HEK293 (cell line): Measurements from ENCODE around the gene PHPT1.

Experiments
- GLI2 ChIP-seq: fragments of 450-650 bp; formaldehyde crosslinking; IDR thresholded peaks from 2 replicates; pipeline ENCODE4; 2017; ENCODE audit warnings: missing biosample characterization, missing genetic modification characterization, low read depth, borderline replicate concordance
- GLIS2 ChIP-seq: fragments of 450-650 bp; formaldehyde crosslinking; IDR thresholded peaks from 2 replicates; pipeline ENCODE4 v1.5.1; 2016; ENCODE audit warnings: missing biosample characterization, missing genetic modification characterization
- HOXA7 ChIP-seq: sonication (generic); formaldehyde crosslinking; IDR thresholded peaks from 2 replicates; pipeline ENCODE4 v1.8.1; 2022; ENCODE audit warnings: missing genetic modification reagents, borderline replicate concordance
- IKZF3 ChIP-seq: fragments of 450-650 bp; IDR thresholded peaks from 2 replicates; pipeline ENCODE4 v1.5.0; 2018; ENCODE audit warnings: missing biosample characterization, mild to moderate bottlenecking, missing genetic modification characterization, moderate library complexity
- TCF7L2 ChIP-seq: IDR thresholded peaks from 2 replicates; pipeline ENCODE4 v1.6.1; 2011; ENCODE audit warnings: low read depth, mild to moderate bottlenecking, inconsistent platforms, low read length, moderate library complexity, borderline replicate concordance
- ZBTB8A ChIP-seq: fragments of 450-650 bp; formaldehyde crosslinking; IDR thresholded peaks from 2 replicates; pipeline ENCODE4 v1.5.1; 2016; ENCODE audit warnings: missing biosample characterization, missing genetic modification characterization
- ZFP69B ChIP-seq: fragments of 450-650 bp; formaldehyde crosslinking; IDR thresholded peaks from 2 replicates; pipeline ENCODE4 v1.5.1; 2016; ENCODE audit warnings: missing biosample characterization, missing genetic modification characterization
- ZNF24 ChIP-seq: fragments of 450-650 bp; formaldehyde crosslinking; IDR thresholded peaks from 2 replicates; pipeline ENCODE4 v1.5.1; 2016; ENCODE audit warnings: missing biosample characterization, missing genetic modification characterization
- ZNF433 ChIP-seq: fragments of 450-650 bp; formaldehyde crosslinking; IDR thresholded peaks from 2 replicates; pipeline ENCODE4 v1.5.1; 2016; ENCODE audit warnings: missing biosample characterization, missing genetic modification characterization, low read depth
- ZNF561 ChIP-seq: fragments of 450-650 bp; IDR thresholded peaks from 2 replicates; pipeline ENCODE4 v1.5.1; 2018; ENCODE audit warnings: missing biosample characterization, missing genetic modification characterization, borderline replicate concordance
- TF ChIP-seq, protein P1 (sequence below): fragments of 450-650 bp; formaldehyde crosslinking; IDR thresholded peaks from 2 replicates; pipeline ENCODE4 v1.5.1; 2016; ENCODE audit warnings: missing biosample characterization, missing genetic modification characterization
- TF ChIP-seq, protein P2 (sequence below): fragments of 450-650 bp; formaldehyde crosslinking; IDR thresholded peaks from 2 replicates; pipeline ENCODE4 v1.5.1; 2016; ENCODE audit warnings: missing biosample characterization, missing genetic modification characterization
- TF ChIP-seq, protein P3 (sequence below): fragments of 450-650 bp; formaldehyde crosslinking; IDR thresholded peaks from 2 replicates; pipeline ENCODE4 v1.5.1; 2016; ENCODE audit warnings: missing biosample characterization, missing genetic modification characterization
- TF ChIP-seq, protein P4 (sequence below): fragments of 450-650 bp; formaldehyde crosslinking; IDR thresholded peaks from 2 replicates; pipeline ENCODE4 v1.5.1; 2016; ENCODE audit warnings: missing biosample characterization, missing genetic modification characterization
- TF ChIP-seq, protein P5 (sequence below): fragments of 450-650 bp; formaldehyde crosslinking; IDR thresholded peaks from 2 replicates; pipeline ENCODE4 v1.5.1; 2016; ENCODE audit warnings: missing biosample characterization, missing genetic modification characterization, borderline replicate concordance
- TF ChIP-seq, protein P6 (sequence below): fragments of 450-650 bp; formaldehyde crosslinking; IDR thresholded peaks from 2 replicates; pipeline ENCODE4 v1.5.1; 2016; ENCODE audit warnings: missing biosample characterization, missing genetic modification characterization
- TF ChIP-seq, protein P7 (sequence below): fragments of 450-650 bp; formaldehyde crosslinking; IDR thresholded peaks from 2 replicates; pipeline ENCODE4 v1.5.1; 2016; ENCODE audit warnings: missing biosample characterization, missing genetic modification characterization, low read depth
- TF ChIP-seq, protein P8 (sequence below): fragments of 450-650 bp; formaldehyde crosslinking; IDR thresholded peaks from 2 replicates; pipeline ENCODE4 v1.5.1; 2016; ENCODE audit warnings: missing biosample characterization, missing genetic modification characterization
- TF ChIP-seq, protein P9 (sequence below): fragments of 450-650 bp; formaldehyde crosslinking; optimal IDR thresholded peaks from 2 replicates; pipeline ENCODE3; 2016; ENCODE audit warnings: missing biosample characterization, mild to moderate bottlenecking, missing genetic modification characterization

PHPT1 gene

DNA sequence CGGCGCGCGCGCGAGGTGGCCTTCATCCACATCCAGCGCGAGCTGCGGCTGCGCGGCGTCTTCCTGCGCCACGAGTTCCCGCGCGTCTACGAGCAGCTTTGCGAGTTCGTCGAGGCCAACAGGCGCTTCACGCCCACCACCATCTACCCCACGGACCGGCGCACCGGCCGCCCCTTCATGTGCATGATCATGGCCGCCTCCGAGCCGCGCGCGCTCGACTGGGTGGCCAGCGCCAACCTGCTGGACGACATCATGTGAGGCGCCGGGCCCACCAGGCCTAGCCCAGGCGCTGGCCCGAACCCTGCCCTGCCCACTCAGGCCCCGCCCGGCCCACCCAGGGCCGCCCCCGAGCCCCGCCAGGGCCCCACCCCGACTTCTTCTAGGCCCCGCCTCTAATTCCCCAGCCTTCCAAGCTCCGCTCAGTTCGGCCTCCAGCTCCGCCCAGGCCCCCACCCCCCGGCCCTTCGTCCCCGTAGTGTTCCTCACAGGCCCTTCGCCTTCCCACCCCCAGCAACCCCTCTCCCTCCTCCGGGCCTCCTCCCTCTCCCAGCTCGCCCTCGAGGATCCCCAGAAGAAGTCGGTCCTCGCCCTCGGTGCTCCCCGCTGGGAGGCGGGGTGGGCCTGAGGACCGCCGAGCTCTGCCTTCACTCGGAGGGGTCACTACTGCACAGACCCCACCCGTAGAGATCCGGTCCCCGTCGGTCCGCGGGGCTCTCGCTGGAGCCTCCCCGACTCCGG is 2.0 kb upstream of the PHPT1 start (continued):
- TF ChIP-seq, protein P1, sequence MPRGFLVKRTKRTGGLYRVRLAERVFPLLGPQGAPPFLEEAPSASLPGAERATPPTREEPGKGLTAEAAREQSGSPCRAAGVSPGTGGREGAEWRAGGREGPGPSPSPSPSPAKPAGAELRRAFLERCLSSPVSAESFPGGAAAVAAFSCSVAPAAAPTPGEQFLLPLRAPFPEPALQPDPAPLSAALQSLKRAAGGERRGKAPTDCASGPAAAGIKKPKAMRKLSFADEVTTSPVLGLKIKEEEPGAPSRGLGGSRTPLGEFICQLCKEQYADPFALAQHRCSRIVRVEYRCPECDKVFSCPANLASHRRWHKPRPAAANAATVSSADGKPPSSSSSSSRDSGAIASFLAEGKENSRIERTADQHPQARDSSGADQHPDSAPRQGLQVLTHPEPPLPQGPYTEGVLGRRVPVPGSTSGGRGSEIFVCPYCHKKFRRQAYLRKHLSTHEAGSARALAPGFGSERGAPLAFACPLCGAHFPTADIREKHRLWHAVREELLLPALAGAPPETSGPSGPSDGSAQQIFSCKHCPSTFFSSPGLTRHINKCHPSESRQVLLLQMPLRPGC (tag by site-specific recombination) = no peak
- TF ChIP-seq HOXA7 (CRISPR knock-in tag) (no peak), IKZF3 (no peak), GLI2 (tag by site-specific recombination) (no peak), ZNF561 (no peak), ZFP69B (peak; percentile 24; the same call in 1 of the 2 replicates), ZNF433 (tag by site-specific recombination) (no peak), ZBTB8A (tag by site-specific recombination) (no peak), ZNF24 (no peak), GLIS2 (tag by site-specific recombination) (no peak), TCF7L2 (no peak)
- TF ChIP-seq, protein P2, sequence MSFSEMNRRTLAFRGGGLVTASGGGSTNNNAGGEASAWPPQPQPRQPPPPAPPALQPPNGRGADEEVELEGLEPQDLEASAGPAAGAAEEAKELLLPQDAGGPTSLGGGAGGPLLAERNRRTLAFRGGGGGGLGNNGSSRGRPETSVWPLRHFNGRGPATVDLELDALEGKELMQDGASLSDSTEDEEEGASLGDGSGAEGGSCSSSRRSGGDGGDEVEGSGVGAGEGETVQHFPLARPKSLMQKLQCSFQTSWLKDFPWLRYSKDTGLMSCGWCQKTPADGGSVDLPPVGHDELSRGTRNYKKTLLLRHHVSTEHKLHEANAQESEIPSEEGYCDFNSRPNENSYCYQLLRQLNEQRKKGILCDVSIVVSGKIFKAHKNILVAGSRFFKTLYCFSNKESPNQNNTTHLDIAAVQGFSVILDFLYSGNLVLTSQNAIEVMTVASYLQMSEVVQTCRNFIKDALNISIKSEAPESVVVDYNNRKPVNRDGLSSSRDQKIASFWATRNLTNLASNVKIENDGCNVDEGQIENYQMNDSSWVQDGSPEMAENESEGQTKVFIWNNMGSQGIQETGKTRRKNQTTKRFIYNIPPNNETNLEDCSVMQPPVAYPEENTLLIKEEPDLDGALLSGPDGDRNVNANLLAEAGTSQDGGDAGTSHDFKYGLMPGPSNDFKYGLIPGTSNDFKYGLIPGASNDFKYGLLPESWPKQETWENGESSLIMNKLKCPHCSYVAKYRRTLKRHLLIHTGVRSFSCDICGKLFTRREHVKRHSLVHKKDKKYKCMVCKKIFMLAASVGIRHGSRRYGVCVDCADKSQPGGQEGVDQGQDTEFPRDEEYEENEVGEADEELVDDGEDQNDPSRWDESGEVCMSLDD (tag by site-specific recombination) = no peak
- TF ChIP-seq, protein P3, sequence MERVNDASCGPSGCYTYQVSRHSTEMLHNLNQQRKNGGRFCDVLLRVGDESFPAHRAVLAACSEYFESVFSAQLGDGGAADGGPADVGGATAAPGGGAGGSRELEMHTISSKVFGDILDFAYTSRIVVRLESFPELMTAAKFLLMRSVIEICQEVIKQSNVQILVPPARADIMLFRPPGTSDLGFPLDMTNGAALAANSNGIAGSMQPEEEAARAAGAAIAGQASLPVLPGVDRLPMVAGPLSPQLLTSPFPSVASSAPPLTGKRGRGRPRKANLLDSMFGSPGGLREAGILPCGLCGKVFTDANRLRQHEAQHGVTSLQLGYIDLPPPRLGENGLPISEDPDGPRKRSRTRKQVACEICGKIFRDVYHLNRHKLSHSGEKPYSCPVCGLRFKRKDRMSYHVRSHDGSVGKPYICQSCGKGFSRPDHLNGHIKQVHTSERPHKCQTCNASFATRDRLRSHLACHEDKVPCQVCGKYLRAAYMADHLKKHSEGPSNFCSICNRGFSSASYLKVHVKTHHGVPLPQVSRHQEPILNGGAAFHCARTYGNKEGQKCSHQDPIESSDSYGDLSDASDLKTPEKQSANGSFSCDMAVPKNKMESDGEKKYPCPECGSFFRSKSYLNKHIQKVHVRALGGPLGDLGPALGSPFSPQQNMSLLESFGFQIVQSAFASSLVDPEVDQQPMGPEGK (tag by site-specific recombination) = no peak
- TF ChIP-seq, protein P4, sequence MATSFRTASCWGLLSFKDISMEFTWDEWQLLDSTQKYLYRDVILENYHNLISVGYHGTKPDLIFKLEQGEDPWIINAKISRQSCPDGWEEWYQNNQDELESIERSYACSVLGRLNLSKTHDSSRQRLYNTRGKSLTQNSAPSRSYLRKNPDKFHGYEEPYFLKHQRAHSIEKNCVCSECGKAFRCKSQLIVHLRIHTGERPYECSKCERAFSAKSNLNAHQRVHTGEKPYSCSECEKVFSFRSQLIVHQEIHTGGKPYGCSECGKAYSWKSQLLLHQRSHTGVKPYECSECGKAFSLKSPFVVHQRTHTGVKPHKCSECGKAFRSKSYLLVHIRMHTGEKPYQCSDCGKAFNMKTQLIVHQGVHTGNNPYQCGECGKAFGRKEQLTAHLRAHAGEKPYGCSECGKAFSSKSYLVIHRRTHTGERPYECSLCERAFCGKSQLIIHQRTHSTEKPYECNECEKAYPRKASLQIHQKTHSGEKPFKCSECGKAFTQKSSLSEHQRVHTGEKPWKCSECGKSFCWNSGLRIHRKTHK (tag by site-specific recombination) = no peak
- TF ChIP-seq, protein P5, sequence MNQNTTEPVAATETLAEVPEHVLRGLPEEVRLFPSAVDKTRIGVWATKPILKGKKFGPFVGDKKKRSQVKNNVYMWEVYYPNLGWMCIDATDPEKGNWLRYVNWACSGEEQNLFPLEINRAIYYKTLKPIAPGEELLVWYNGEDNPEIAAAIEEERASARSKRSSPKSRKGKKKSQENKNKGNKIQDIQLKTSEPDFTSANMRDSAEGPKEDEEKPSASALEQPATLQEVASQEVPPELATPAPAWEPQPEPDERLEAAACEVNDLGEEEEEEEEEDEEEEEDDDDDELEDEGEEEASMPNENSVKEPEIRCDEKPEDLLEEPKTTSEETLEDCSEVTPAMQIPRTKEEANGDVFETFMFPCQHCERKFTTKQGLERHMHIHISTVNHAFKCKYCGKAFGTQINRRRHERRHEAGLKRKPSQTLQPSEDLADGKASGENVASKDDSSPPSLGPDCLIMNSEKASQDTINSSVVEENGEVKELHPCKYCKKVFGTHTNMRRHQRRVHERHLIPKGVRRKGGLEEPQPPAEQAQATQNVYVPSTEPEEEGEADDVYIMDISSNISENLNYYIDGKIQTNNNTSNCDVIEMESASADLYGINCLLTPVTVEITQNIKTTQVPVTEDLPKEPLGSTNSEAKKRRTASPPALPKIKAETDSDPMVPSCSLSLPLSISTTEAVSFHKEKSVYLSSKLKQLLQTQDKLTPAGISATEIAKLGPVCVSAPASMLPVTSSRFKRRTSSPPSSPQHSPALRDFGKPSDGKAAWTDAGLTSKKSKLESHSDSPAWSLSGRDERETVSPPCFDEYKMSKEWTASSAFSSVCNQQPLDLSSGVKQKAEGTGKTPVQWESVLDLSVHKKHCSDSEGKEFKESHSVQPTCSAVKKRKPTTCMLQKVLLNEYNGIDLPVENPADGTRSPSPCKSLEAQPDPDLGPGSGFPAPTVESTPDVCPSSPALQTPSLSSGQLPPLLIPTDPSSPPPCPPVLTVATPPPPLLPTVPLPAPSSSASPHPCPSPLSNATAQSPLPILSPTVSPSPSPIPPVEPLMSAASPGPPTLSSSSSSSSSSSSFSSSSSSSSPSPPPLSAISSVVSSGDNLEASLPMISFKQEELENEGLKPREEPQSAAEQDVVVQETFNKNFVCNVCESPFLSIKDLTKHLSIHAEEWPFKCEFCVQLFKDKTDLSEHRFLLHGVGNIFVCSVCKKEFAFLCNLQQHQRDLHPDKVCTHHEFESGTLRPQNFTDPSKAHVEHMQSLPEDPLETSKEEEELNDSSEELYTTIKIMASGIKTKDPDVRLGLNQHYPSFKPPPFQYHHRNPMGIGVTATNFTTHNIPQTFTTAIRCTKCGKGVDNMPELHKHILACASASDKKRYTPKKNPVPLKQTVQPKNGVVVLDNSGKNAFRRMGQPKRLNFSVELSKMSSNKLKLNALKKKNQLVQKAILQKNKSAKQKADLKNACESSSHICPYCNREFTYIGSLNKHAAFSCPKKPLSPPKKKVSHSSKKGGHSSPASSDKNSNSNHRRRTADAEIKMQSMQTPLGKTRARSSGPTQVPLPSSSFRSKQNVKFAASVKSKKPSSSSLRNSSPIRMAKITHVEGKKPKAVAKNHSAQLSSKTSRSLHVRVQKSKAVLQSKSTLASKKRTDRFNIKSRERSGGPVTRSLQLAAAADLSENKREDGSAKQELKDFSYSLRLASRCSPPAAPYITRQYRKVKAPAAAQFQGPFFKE (tag by site-specific recombination) = no peak
- TF ChIP-seq, protein P6, sequence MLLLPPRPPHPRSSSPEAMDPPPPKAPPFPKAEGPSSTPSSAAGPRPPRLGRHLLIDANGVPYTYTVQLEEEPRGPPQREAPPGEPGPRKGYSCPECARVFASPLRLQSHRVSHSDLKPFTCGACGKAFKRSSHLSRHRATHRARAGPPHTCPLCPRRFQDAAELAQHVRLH = no peak
- TF ChIP-seq, protein P7, sequence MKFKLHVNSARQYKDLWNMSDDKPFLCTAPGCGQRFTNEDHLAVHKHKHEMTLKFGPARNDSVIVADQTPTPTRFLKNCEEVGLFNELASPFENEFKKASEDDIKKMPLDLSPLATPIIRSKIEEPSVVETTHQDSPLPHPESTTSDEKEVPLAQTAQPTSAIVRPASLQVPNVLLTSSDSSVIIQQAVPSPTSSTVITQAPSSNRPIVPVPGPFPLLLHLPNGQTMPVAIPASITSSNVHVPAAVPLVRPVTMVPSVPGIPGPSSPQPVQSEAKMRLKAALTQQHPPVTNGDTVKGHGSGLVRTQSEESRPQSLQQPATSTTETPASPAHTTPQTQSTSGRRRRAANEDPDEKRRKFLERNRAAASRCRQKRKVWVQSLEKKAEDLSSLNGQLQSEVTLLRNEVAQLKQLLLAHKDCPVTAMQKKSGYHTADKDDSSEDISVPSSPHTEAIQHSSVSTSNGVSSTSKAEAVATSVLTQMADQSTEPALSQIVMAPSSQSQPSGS (tag by site-specific recombination) = no peak
- TF ChIP-seq, protein P8, sequence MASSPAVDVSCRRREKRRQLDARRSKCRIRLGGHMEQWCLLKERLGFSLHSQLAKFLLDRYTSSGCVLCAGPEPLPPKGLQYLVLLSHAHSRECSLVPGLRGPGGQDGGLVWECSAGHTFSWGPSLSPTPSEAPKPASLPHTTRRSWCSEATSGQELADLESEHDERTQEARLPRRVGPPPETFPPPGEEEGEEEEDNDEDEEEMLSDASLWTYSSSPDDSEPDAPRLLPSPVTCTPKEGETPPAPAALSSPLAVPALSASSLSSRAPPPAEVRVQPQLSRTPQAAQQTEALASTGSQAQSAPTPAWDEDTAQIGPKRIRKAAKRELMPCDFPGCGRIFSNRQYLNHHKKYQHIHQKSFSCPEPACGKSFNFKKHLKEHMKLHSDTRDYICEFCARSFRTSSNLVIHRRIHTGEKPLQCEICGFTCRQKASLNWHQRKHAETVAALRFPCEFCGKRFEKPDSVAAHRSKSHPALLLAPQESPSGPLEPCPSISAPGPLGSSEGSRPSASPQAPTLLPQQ (tag by site-specific recombination) = peak; percentile 71
- TF ChIP-seq, protein P9, sequence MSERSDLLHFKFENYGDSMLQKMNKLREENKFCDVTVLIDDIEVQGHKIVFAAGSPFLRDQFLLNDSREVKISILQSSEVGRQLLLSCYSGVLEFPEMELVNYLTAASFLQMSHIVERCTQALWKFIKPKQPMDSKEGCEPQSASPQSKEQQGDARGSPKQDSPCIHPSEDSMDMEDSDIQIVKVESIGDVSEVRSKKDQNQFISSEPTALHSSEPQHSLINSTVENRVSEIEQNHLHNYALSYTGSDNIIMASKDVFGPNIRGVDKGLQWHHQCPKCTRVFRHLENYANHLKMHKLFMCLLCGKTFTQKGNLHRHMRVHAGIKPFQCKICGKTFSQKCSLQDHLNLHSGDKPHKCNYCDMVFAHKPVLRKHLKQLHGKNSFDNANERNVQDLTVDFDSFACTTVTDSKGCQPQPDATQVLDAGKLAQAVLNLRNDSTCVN (tag by site-specific recombination) = no peak
